HepG2 (cell line): Measurements from ENCODE around the gene RAB40C. TPM values are rescaled to one million over a fixed set of nuclear protein-coding genes. Genes with fewer than 3 reads are reported as not detected.
A peak's percentile ranks its signal among the peaks of the same experiment; 100 is the strongest.

Source experiments
- BCL6 ChIP-seq: IDR thresholded peaks from 2 replicates; pipeline ENCODE4 v1.6.1; 2016; ENCODE audit warnings: missing genetic modification reagents, missing compliant biosample characterization
- KLF6 ChIP-seq: IDR thresholded peaks from 2 replicates; pipeline ENCODE4 v1.8.0; 2016; ENCODE audit warnings: missing biosample characterization, missing genetic modification reagents
- MAZ ChIP-seq, 2 experiments: sonication (generic) in 1 of 2; formaldehyde crosslinking in 1 of 2; IDR thresholded peaks; 2 replicates each; pipeline versions ENCODE4 v1.5.0 to v1.6.1; 2012 to 2020; ENCODE audit warnings: low read depth in 2 of 2, mild to moderate bottlenecking in 2 of 2, borderline replicate concordance in 1 of 2, improper control_type of control experiment in 1 of 2, low read length in 1 of 2, missing genetic modification reagents in 1 of 2, moderate library complexity in 1 of 2
- MZF1 ChIP-seq: sonication (generic); formaldehyde crosslinking; IDR thresholded peaks from 2 replicates; pipeline ENCODE4 v1.8.1; 2023; ENCODE audit warnings: mild to moderate bottlenecking, missing genetic modification reagents, borderline replicate concordance
- POLR2G ChIP-seq: fragments of 200-400 bp; formaldehyde crosslinking; IDR thresholded peaks from 2 replicates; pipeline ENCODE4 v1.6.1; 2018; ENCODE audit warnings: mild to moderate bottlenecking, low read depth, low read length, moderate library complexity
- ZIK1 ChIP-seq: sonication (generic); formaldehyde crosslinking; IDR thresholded peaks from 2 replicates; pipeline ENCODE4 v1.5.0; 2020; ENCODE audit warnings: mild to moderate bottlenecking, low read depth, missing genetic modification reagents, borderline replicate concordance
- ZNF225 ChIP-seq: sonication (generic); formaldehyde crosslinking; IDR thresholded peaks from 2 replicates; pipeline ENCODE4 v1.4.0; 2020; ENCODE audit warnings: mild to moderate bottlenecking, missing genetic modification reagents
- ZNF280B ChIP-seq: sonication (generic); formaldehyde crosslinking; IDR thresholded peaks from 2 replicates; pipeline ENCODE4 v1.5.0; 2020; ENCODE audit warnings: missing genetic modification reagents, mild to moderate bottlenecking, borderline replicate concordance
- ZNF30 ChIP-seq: sonication (generic); formaldehyde crosslinking; IDR thresholded peaks from 2 replicates; pipeline ENCODE4 v1.5.0; 2020; ENCODE audit warnings: mild to moderate bottlenecking, missing genetic modification reagents
- ZNF317 ChIP-seq: sonication (generic); formaldehyde crosslinking; IDR thresholded peaks from 2 replicates; pipeline ENCODE4 v1.5.0; 2020; ENCODE audit warnings: mild to moderate bottlenecking, missing genetic modification reagents
- ZNF329 ChIP-seq: sonication (generic); formaldehyde crosslinking; IDR thresholded peaks from 2 replicates; pipeline ENCODE4 v1.9.0; 2021; ENCODE audit warnings: low read depth, mild to moderate bottlenecking, missing genetic modification reagents
- ZNF572 ChIP-seq: sonication (generic); formaldehyde crosslinking; IDR thresholded peaks from 2 replicates; pipeline ENCODE4 v1.5.1; 2020; ENCODE audit warnings: mild to moderate bottlenecking, missing genetic modification reagents
- ZNF660 ChIP-seq: sonication (generic); formaldehyde crosslinking; IDR thresholded peaks from 2 replicates; pipeline ENCODE4 v1.5.1; 2020; ENCODE audit warnings: mild to moderate bottlenecking, low read depth, missing genetic modification reagents, borderline replicate concordance
- polyA plus RNA-seq, 8 experiments: library from polyadenylated mRNA; depleted of rRNA in 3 of 8; stranded (reverse) in 7 of 8; unstranded in 1 of 8; fragments of >200 nt; fragmentation: Illumina TruSeq in 4 of 8; extraction: Trizol in 4 of 8; gene quantifications; 2 replicates each; pipeline versions ENCODE4 v1.2.1 to v1.2.3, GENCODE V29; 2011 to 2016; ENCODE audit warnings: low read depth in 4 of 8, missing spikeins in 1 of 8, mixed read lengths in 1 of 8; ENCODE audit not compliant: insufficient read depth in 1 of 8
- total RNA-seq, 5 experiments: library from RNA; depleted of rRNA; stranded (reverse); fragments of >200 nt; fragmentation: Illumina TruSeq; extraction: Trizol; gene quantifications; 2 replicates each; pipeline ENCODE4 v1.2.3, GENCODE V29; 2016; ENCODE audit warnings: low read depth in 1 of 5
- TF ChIP-seq, protein P1 (sequence below): IDR thresholded peaks from 2 replicates; pipeline ENCODE4 v1.6.1; 2016; ENCODE audit warnings: low read depth, borderline replicate concordance
- TF ChIP-seq, protein P2 (sequence below): sonication (generic); formaldehyde crosslinking; IDR thresholded peaks from 2 replicates; pipeline ENCODE4 v1.8.0; 2022; ENCODE audit warnings: mild to moderate bottlenecking, missing genetic modification reagents, moderate library complexity
- TF ChIP-seq, protein P3 (sequence below): sonication (generic); formaldehyde crosslinking; IDR thresholded peaks from 2 replicates; pipeline ENCODE4 v1.4.0; 2020; ENCODE audit warnings: missing genetic modification reagents
- TF ChIP-seq, protein P4 (sequence below): sonication (generic); formaldehyde crosslinking; IDR thresholded peaks from 2 replicates; pipeline ENCODE4 v1.5.1; 2020; ENCODE audit warnings: mild to moderate bottlenecking, moderate library complexity, missing genetic modification reagents
- TF ChIP-seq, protein P5 (sequence below): sonication (generic); formaldehyde crosslinking; IDR thresholded peaks from 2 replicates; pipeline ENCODE4 v1.5.0; 2020; ENCODE audit warnings: mild to moderate bottlenecking, missing genetic modification reagents, borderline replicate concordance
- TF ChIP-seq, protein P6 (sequence below): sonication (generic); formaldehyde crosslinking; IDR thresholded peaks from 2 replicates; pipeline ENCODE4 v1.5.0; 2020; ENCODE audit warnings: missing genetic modification reagents

The RAB40C gene
- total and polyA plus RNA-seq, 2 of the 13 experiments (the other 11 are each of a cell fraction or from before 2014, with no cell fraction given), result 7.7 to 11.5 TPM

DNA sequence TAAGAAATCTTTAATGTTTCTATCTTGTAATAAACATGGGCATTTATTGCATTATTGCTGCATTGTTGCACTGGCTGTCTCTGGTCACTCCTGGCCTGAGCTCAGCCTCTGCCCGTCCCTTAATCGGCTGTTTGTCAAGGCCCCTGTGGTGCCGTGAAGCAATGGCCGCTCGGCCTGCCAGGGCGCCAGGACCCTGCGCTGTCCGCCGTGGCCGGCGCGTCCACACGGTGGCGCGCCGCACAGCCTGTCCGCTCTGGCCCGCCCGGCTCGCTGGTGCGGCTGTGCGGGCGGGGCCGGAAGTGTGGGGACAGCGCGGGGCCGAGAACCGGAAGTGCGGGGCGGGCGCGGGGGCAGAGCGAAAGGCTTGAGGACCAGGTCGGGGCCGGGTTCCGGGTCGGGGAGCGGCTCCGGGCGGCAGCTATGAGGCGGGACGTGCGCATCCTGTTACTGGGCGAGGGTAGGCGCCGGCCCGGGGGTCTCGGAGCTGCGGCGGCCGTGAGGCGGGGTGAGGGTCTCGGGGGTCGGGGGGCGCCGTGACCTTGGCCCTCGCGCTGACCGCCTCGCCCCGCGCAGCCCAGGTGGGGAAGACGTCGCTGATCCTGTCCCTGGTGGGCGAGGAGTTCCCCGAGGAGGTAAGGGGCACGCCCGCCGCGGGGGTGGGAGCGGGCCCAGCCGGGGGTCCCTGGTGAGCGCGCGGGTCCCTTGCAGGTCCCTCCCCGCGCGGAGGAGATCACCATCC lies 78.1 kb downstream of the RAB40C start, which contains the start of gene RHOT2 (continued):
- TF ChIP-seq ZNF317 (CRISPR knock-in tag), result 0 out of 2 replicates have a peak, but pooled peaks have one; percentile 35
- TF ChIP-seq ZNF225, result no peak
- no peak for TF ChIP-seq ZNF572 (CRISPR knock-in tag)
- TF ChIP-seq, protein P1, sequence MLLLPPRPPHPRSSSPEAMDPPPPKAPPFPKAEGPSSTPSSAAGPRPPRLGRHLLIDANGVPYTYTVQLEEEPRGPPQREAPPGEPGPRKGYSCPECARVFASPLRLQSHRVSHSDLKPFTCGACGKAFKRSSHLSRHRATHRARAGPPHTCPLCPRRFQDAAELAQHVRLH (CRISPR knock-in tag), result peak; percentile 68; the same call in 1 of the 2 replicates
- no peak for TF ChIP-seq ZNF30 (CRISPR knock-in tag)
- TF ChIP-seq POLR2G, result peak; percentile 84
- TF ChIP-seq ZNF280B (CRISPR knock-in tag), result no peak
- TF ChIP-seq ZIK1 (CRISPR knock-in tag), result peak; percentile 94; the same call in 1 of the 2 replicates
- TF ChIP-seq, protein P2, sequence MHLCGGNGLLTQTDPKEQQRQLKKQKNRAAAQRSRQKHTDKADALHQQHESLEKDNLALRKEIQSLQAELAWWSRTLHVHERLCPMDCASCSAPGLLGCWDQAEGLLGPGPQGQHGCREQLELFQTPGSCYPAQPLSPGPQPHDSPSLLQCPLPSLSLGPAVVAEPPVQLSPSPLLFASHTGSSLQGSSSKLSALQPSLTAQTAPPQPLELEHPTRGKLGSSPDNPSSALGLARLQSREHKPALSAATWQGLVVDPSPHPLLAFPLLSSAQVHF (CRISPR knock-in tag), result no peak
- TF ChIP-seq, protein P3, sequence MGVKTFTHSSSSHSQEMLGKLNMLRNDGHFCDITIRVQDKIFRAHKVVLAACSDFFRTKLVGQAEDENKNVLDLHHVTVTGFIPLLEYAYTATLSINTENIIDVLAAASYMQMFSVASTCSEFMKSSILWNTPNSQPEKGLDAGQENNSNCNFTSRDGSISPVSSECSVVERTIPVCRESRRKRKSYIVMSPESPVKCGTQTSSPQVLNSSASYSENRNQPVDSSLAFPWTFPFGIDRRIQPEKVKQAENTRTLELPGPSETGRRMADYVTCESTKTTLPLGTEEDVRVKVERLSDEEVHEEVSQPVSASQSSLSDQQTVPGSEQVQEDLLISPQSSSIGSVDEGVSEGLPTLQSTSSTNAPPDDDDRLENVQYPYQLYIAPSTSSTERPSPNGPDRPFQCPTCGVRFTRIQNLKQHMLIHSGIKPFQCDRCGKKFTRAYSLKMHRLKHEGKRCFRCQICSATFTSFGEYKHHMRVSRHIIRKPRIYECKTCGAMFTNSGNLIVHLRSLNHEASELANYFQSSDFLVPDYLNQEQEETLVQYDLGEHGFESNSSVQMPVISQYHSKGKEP (CRISPR knock-in tag), result no peak; the same call in 1 of the 2 replicates
- TF ChIP-seq, protein P4, sequence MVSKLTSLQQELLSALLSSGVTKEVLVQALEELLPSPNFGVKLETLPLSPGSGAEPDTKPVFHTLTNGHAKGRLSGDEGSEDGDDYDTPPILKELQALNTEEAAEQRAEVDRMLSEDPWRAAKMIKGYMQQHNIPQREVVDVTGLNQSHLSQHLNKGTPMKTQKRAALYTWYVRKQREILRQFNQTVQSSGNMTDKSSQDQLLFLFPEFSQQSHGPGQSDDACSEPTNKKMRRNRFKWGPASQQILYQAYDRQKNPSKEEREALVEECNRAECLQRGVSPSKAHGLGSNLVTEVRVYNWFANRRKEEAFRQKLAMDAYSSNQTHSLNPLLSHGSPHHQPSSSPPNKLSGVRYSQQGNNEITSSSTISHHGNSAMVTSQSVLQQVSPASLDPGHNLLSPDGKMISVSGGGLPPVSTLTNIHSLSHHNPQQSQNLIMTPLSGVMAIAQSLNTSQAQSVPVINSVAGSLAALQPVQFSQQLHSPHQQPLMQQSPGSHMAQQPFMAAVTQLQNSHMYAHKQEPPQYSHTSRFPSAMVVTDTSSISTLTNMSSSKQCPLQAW (CRISPR knock-in tag), result no peak
- TF ChIP-seq, protein P5, sequence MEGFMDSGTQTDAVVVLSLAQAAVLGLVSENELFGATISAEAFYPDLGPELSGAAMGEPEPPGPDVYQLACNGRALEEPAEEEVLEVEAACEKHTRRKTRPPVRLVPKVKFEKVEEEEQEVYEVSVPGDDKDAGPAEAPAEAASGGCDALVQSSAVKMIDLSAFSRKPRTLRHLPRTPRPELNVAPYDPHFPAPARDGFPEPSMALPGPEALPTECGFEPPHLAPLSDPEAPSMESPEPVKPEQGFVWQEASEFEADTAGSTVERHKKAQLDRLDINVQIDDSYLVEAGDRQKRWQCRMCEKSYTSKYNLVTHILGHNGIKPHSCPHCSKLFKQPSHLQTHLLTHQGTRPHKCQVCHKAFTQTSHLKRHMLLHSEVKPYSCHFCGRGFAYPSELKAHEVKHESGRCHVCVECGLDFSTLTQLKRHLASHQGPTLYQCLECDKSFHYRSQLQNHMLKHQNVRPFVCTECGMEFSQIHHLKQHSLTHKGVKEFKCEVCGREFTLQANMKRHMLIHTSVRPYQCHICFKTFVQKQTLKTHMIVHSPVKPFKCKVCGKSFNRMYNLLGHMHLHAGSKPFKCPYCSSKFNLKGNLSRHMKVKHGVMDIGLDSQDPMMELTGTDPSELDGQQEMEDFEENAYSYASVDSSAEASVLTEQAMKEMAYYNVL (CRISPR knock-in tag), result no peak
- TF ChIP-seq BCL6, result no peak
- no peak for TF ChIP-seq ZNF660 (CRISPR knock-in tag)
- TF ChIP-seq, protein P6, sequence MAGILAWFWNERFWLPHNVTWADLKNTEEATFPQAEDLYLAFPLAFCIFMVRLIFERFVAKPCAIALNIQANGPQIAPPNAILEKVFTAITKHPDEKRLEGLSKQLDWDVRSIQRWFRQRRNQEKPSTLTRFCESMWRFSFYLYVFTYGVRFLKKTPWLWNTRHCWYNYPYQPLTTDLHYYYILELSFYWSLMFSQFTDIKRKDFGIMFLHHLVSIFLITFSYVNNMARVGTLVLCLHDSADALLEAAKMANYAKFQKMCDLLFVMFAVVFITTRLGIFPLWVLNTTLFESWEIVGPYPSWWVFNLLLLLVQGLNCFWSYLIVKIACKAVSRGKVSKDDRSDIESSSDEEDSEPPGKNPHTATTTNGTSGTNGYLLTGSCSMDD (CRISPR knock-in tag), result no peak
- peak; percentile 91 for TF ChIP-seq ZNF329 (CRISPR knock-in tag)
- no peak for TF ChIP-seq MZF1 (CRISPR knock-in tag)
- 0 out of 2 replicates have a peak, but pooled peaks have one; percentile 58 for TF ChIP-seq KLF6
- peak; percentile 95 for TF ChIP-seq MAZ (IDR thresholded peaks at IDR 0.05; ENCODE audit: borderline replicate concordance, low read depth, low read length)
- peak; percentile 99 for TF ChIP-seq MAZ (CRISPR knock-in tag; IDR thresholded peaks at IDR 0.05; ENCODE audit: low read depth)
